Activated CD8-positive, alpha-beta memory T cell treated with anti-CD3 and anti-CD28 coated beads, Interleukin-2, amount 10 ng/mL, durations not matched to agents 7 days and 5 days (primary cell): ENCODE measurements around the gene KLHL6. TPM values are rescaled to one million over a fixed set of nuclear protein-coding genes. Genes with fewer than 3 reads are reported as not detected.
"Not testable (repeated sequence)": the region's sequence is repeated elsewhere in the genome, so short reads cannot be mapped to it uniquely, and the experiment has no call there.

Source experiments
- ATAC-seq: fragments of 150-1000 bp; cut with Tn5 transposase; one replicate; pipeline ENCODE4 v1.10.0; 2021; ENCODE audit warnings: moderate library complexity
- CTCF ChIA-PET: fragments of 350-600 bp; sonication (Branson Sonifier 250); formaldehyde crosslinking; loops from one replicate; lab custom pipeline; 2021; ENCODE audit warnings: antibody characterized with exemption; lab: Charles Lee
- DNase-seq: peaks from one replicate; pipeline ENCODE4 v3.0.0-alpha.2; 2020
- H3K27ac Mint-ChIP-seq: one replicate; pipeline ENCODE4 v1.8.0; 2021; ENCODE audit warnings: mild to moderate bottlenecking, mixed read lengths
- H3K27me3 Mint-ChIP-seq: one replicate; pipeline ENCODE4 v1.8.0; 2021; ENCODE audit warnings: mixed read lengths
- H3K36me3 Mint-ChIP-seq: one replicate; pipeline ENCODE4 v1.8.0; 2021; ENCODE audit warnings: mild to moderate bottlenecking, mixed read lengths
- H3K4me1 Mint-ChIP-seq: one replicate; pipeline ENCODE4 v1.8.0; 2021; ENCODE audit warnings: mixed read lengths
- H3K4me3 Mint-ChIP-seq: one replicate; pipeline ENCODE4 v1.8.0; 2021; ENCODE audit warnings: mild to moderate bottlenecking, moderate library complexity, mixed read lengths
- H3K9me3 Mint-ChIP-seq: one replicate; pipeline ENCODE4 v1.8.0; 2022; ENCODE audit warnings: low read depth, mixed read lengths
- total RNA-seq, 2 experiments: library from RNA; stranded (reverse); gene quantifications; one replicate each; pipeline ENCODE4 v1.2.3, GENCODE V29; 2021

The KLHL6 gene
- total RNA-seq, 2 experiments from 2014 or later = 30.9 to 31.5 TPM

- no peaks in the 10 kb centered on the region for H3K36me3 Mint-ChIP-seq
- ATAC-seq = no peak
- CTCF ChIA-PET = interaction anchor here (1.1 kb wide), 1 partner anchor 465 kb away, joined by 3 read pairs; no protein-coding TSS in a partner anchor
- no peak overlapping the region for H3K27ac Mint-ChIP-seq
- H3K4me1 Mint-ChIP-seq = peaks cover 16% of the 10 kb centered on the region
- H3K9me3 Mint-ChIP-seq = no peaks in the 10 kb centered on the region
- peaks cover 25% of the 10 kb centered on the region for H3K27me3 Mint-ChIP-seq
- no peak for DNase-seq
- H3K4me3 Mint-ChIP-seq = no peak overlapping the region
These were observed 26.1 kb upstream of the KLHL6 start for GRCh38 chr3:183581496-183582155.

- Mint-ChIP-seq H3K27ac (no peak overlapping the region), H3K4me3 (no peak overlapping the region), H3K27me3 (peaks cover 29% of the 10 kb centered on the region), H3K4me1 (peaks cover 10% of the 10 kb centered on the region), H3K9me3 (no peaks in the 10 kb centered on the region), H3K36me3 (no peaks in the 10 kb centered on the region)
- CTCF ChIA-PET = interaction anchor here (0.7 to 1.8 kb wide), 2 partner anchors 11 to 21 kb away, joined by 3 to 6 read pairs; no protein-coding TSS in a partner anchor
- DNase-seq = no peak
- ATAC-seq = no peak
These were observed 24.7 kb upstream of the KLHL6 start for GRCh38 chr3:183579967-183580900.

- H3K36me3 Mint-ChIP-seq = no peaks in the 10 kb centered on the region
- H3K27me3 Mint-ChIP-seq = peaks cover 29% of the 10 kb centered on the region
- DNase-seq = no peak
- no peaks in the 10 kb centered on the region for H3K9me3 Mint-ChIP-seq
- H3K27ac Mint-ChIP-seq = no peak overlapping the region
- CTCF ChIA-PET = interaction anchor here (1.0 to 1.4 kb wide), 2 partner anchors 14 to 96 kb away, joined by 3 to 5 read pairs; no protein-coding TSS in a partner anchor
- H3K4me1 Mint-ChIP-seq = peaks cover 10% of the 10 kb centered on the region
- no peak for ATAC-seq
- no peak overlapping the region for H3K4me3 Mint-ChIP-seq
These were observed 22.7 kb upstream of the KLHL6 start for GRCh38 chr3:183578179-183578578.

- H3K27me3 Mint-ChIP-seq = peaks cover 29% of the 10 kb centered on the region
- no peak for ATAC-seq
- peaks cover 10% of the 10 kb centered on the region for H3K4me1 Mint-ChIP-seq
- no peak overlapping the region for H3K27ac Mint-ChIP-seq
- H3K9me3 Mint-ChIP-seq = no peaks in the 10 kb centered on the region
- no peak for DNase-seq
- CTCF ChIA-PET = interaction anchor here (1.1 to 1.4 kb wide), 2 partner anchors 15 to 17 kb away, joined by 3 to 5 read pairs; no protein-coding TSS in a partner anchor
- no peak overlapping the region for H3K4me3 Mint-ChIP-seq
- no peaks in the 10 kb centered on the region for H3K36me3 Mint-ChIP-seq
These were observed 21.8 kb upstream of the KLHL6 start for GRCh38 chr3:183577346-183577745.

- Mint-ChIP-seq H3K4me1 (peaks cover 10% of the 10 kb centered on the region), H3K4me3 (no peak overlapping the region)
- no peak for DNase-seq
These were observed 21.1 kb upstream of the KLHL6 start for GRCh38 chr3:183576487-183577107.

GRCh38 chr3:183572935-183573334 is 17.4 kb upstream of the KLHL6 start:
- ATAC-seq (no peak), DNase-seq (no peak)
- Mint-ChIP-seq H3K4me3 (no peak overlapping the region), H3K27ac (no peak overlapping the region), H3K9me3 (no peaks in the 10 kb centered on the region), H3K27me3 (peaks cover 20% of the 10 kb centered on the region), H3K4me1 (no peaks in the 10 kb centered on the region), H3K36me3 (no peaks in the 10 kb centered on the region)
- CTCF ChIA-PET = no interaction called here

More at GRCh38 chr3:183576487-183577107, 21.1 kb upstream of the KLHL6 start:
- no peak for ATAC-seq
- Mint-ChIP-seq H3K9me3 (no peaks in the 10 kb centered on the region), H3K27ac (no peak overlapping the region), H3K27me3 (peaks cover 29% of the 10 kb centered on the region), H3K36me3 (no peaks in the 10 kb centered on the region)
- CTCF ChIA-PET = interaction anchor here (1.1 to 1.3 kb wide), 2 partner anchors 8 to 17 kb away, joined by 3 read pairs; no protein-coding TSS in a partner anchor

- H3K4me1 Mint-ChIP-seq, ATAC-seq, H3K27me3 Mint-ChIP-seq, DNase-seq, H3K4me3 Mint-ChIP-seq, H3K36me3 Mint-ChIP-seq, H3K9me3 Mint-ChIP-seq, CTCF ChIA-PET, H3K27ac Mint-ChIP-seq: not testable (repeated sequence)
These were observed 14.7 kb upstream of the KLHL6 start for GRCh38 chr3:183570191-183570590.

GRCh38 chr3:183566880-183567279 is 11.4 kb upstream of the KLHL6 start:
- CTCF ChIA-PET = no interaction called here
- DNase-seq (no peak), ATAC-seq (no peak)
- H3K4me1 Mint-ChIP-seq = peaks cover 11% of the 10 kb centered on the region
- no peaks in the 10 kb centered on the region for H3K36me3 Mint-ChIP-seq
- no peak overlapping the region for H3K27ac Mint-ChIP-seq
- no peaks in the 10 kb centered on the region for H3K9me3 Mint-ChIP-seq
- no peak overlapping the region for H3K4me3 Mint-ChIP-seq
- H3K27me3 Mint-ChIP-seq = peaks cover 4% of the 10 kb centered on the region

- ATAC-seq (peak; percentile 36), DNase-seq (peak; percentile 52)
- CTCF ChIA-PET = no interaction called here
- Mint-ChIP-seq H3K4me3 (no peak overlapping the region), H3K4me1 (peaks cover 11% of the 10 kb centered on the region), H3K36me3 (no peaks in the 10 kb centered on the region), H3K9me3 (no peaks in the 10 kb centered on the region), H3K27me3 (no peaks in the 10 kb centered on the region), H3K27ac (peak overlapping the region; percentile 72)
These were observed 8.5 kb upstream of the KLHL6 start for GRCh38 chr3:183564046-183564445.

- Mint-ChIP-seq H3K4me3 (no peak overlapping the region), H3K9me3 (no peaks in the 10 kb centered on the region), H3K36me3 (no peaks in the 10 kb centered on the region), H3K27me3 (no peaks in the 10 kb centered on the region), H3K27ac (no peak overlapping the region), H3K4me1 (peaks cover 12% of the 10 kb centered on the region)
- no peak for DNase-seq
- CTCF ChIA-PET = no interaction called here
- ATAC-seq = no peak
These were observed 8.0 kb upstream of the KLHL6 start for GRCh38 chr3:183563536-183563874.

- ATAC-seq (no peak), DNase-seq (peak; percentile 54)
- no peak overlapping the region for H3K27ac Mint-ChIP-seq
- H3K9me3 Mint-ChIP-seq = no peaks in the 10 kb centered on the region
- H3K27me3 Mint-ChIP-seq = no peaks in the 10 kb centered on the region
- no peak overlapping the region for H3K4me3 Mint-ChIP-seq
- H3K36me3 Mint-ChIP-seq = peaks cover 2% of the 10 kb centered on the region
- CTCF ChIA-PET = interaction anchor here (0.6 to 2.3 kb wide), 10 partner anchors 16 to 651 kb away, joined by 3 to 7 read pairs (median 4); partner anchors contain the start of gene PARL
- H3K4me1 Mint-ChIP-seq = peaks cover 32% of the 10 kb centered on the region
These were observed 5.1 kb upstream of the KLHL6 start for GRCh38 chr3:183560607-183561006.

GRCh38 chr3:183558495-183558894 is 3.0 kb upstream of the KLHL6 start:
- Mint-ChIP-seq H3K36me3 (peaks cover 4% of the 10 kb centered on the region), H3K27ac (no peak overlapping the region), H3K27me3 (no peaks in the 10 kb centered on the region), H3K4me1 (peaks cover 35% of the 10 kb centered on the region), H3K9me3 (no peaks in the 10 kb centered on the region), H3K4me3 (no peak overlapping the region)
- ATAC-seq = no peak
- CTCF ChIA-PET = interaction anchor here (1.1 kb wide), 1 partner anchor 89 kb away, joined by 3 read pairs; no protein-coding TSS in a partner anchor
- DNase-seq = no peak

- H3K4me3 Mint-ChIP-seq = no peak overlapping the region
- H3K4me1 Mint-ChIP-seq = peaks cover 49% of the 10 kb centered on the region
- peaks cover 8% of the 10 kb centered on the region for H3K36me3 Mint-ChIP-seq
- no peaks in the 10 kb centered on the region for H3K9me3 Mint-ChIP-seq
- DNase-seq = no peak
- H3K27ac Mint-ChIP-seq = peak overlapping the region; percentile 18
- CTCF ChIA-PET = no interaction called here
- no peak for ATAC-seq
- H3K27me3 Mint-ChIP-seq = no peaks in the 10 kb centered on the region
These were observed 1.2 kb upstream of the KLHL6 start for GRCh38 chr3:183556722-183557121.
